Type B pancreatic cell (in vitro differentiated cells): ENCODE data around the gene PEX11G. TPM values are rescaled to one million over a fixed set of nuclear protein-coding genes. Genes with fewer than 3 reads are reported as not detected.
A peak's percentile ranks its signal among the peaks of the same experiment; 100 is the strongest.

Source experiments
- DNase-seq: peaks from one replicate; pipeline ENCODE4 v3.0.0; 2021; ENCODE audit warnings: mixed read lengths; ENCODE audit not compliant: unreplicated experiment; ENCODE audit errors: extremely low spot score
- H3K27ac Mint-ChIP-seq: 2 replicates; pipeline ENCODE4 v1.8.0; 2021; ENCODE audit warnings: mild to moderate bottlenecking, mixed read lengths
- H3K27me3 Mint-ChIP-seq: 2 replicates; pipeline ENCODE4 v1.8.0; 2021; ENCODE audit warnings: mixed read lengths
- H3K36me3 Mint-ChIP-seq: 2 replicates; pipeline ENCODE4 v1.8.0; 2021; ENCODE audit warnings: mixed read lengths
- H3K4me1 Mint-ChIP-seq: one replicate; pipeline ENCODE4 v1.8.0; 2021; ENCODE audit warnings: mixed read lengths; ENCODE audit not compliant: unreplicated experiment
- H3K4me3 Mint-ChIP-seq: 2 replicates; pipeline ENCODE4 v1.8.0; 2021; ENCODE audit warnings: mild to moderate bottlenecking, mixed read lengths
- H3K9me3 Mint-ChIP-seq: 2 replicates; pipeline ENCODE4 v1.8.0; 2021; ENCODE audit warnings: mixed read lengths
- long read RNA-seq: library from polyadenylated mRNA; unstranded; transcript quantifications from one replicate; pipeline ENCODE4 v2.0.0, GENCODE V29; 2020
- total RNA-seq: library from RNA; stranded (reverse); gene quantifications from 2 replicates; pipeline ENCODE4 v1.2.1, GENCODE V29; 2021; ENCODE audit warnings: low replicate concordance
- TF ChIP-seq, protein P1 (sequence below): fragments of 200-600 bp; sonication (generic); conservative IDR thresholded peaks from 2 replicates; pipeline ENCODE4 v1.5.0; 2021; ENCODE audit warnings: antibody characterized with exemption, mild to moderate bottlenecking

PEX11G gene
- total RNA-seq: 4.8 and 5.7 TPM in 2 replicates
- long read RNA-seq, partial matches to known transcripts: 0 of 5 reads
- long read RNA-seq, other reads (novel, unspliced or antisense): 1 of 5 reads

DNA sequence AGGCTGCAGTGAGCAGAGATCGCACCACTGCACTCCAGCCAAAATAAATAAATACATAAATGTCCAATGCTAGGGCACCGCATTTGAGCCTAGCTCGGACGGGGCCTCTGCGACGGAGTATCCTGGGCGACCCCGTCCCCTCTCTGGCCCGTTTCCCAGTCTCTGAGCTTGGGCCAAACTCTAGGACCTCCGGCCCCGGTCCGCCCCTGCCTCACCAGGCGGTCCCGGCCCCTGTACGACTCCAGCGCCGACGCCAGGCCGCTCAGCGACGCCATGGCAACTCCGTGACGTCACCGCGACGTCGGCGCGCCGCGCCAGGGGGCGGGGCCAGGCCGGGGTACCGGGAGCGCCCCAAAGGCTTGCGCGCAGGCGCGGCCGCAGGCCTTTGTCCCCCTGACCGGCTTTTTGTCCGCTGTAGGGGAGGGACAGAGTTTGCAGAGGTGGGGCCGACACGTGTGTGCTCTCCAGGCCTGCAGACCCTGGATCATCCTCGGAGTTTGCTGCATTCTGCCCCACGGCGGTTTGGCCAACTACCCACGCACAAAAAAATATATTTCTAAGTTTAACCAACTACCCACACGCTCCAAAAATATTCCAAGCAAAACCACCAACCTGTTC, at the start of gene PEX11G:
Gene PEX11G, minus strand, starts transcription at position 300 of the 618 bp plus-strand sequence. Its CDS starts 25 bp downstream, at position 275.
- Mint-ChIP-seq H3K36me3 (peaks cover 3% of the 10 kb centered on the region), H3K9me3 (no peaks in the 10 kb centered on the region), H3K27me3 (no peaks in the 10 kb centered on the region), H3K4me3 (peak within 1 kb of the TSS; percentile 87), H3K27ac (peak within 1 kb of the TSS; percentile 93), H3K4me1 (peaks cover 7% of the 10 kb centered on the region)
- TF ChIP-seq, protein P1, sequence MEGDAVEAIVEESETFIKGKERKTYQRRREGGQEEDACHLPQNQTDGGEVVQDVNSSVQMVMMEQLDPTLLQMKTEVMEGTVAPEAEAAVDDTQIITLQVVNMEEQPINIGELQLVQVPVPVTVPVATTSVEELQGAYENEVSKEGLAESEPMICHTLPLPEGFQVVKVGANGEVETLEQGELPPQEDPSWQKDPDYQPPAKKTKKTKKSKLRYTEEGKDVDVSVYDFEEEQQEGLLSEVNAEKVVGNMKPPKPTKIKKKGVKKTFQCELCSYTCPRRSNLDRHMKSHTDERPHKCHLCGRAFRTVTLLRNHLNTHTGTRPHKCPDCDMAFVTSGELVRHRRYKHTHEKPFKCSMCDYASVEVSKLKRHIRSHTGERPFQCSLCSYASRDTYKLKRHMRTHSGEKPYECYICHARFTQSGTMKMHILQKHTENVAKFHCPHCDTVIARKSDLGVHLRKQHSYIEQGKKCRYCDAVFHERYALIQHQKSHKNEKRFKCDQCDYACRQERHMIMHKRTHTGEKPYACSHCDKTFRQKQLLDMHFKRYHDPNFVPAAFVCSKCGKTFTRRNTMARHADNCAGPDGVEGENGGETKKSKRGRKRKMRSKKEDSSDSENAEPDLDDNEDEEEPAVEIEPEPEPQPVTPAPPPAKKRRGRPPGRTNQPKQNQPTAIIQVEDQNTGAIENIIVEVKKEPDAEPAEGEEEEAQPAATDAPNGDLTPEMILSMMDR: no peak
- peak; percentile 97 for DNase-seq

DNA sequence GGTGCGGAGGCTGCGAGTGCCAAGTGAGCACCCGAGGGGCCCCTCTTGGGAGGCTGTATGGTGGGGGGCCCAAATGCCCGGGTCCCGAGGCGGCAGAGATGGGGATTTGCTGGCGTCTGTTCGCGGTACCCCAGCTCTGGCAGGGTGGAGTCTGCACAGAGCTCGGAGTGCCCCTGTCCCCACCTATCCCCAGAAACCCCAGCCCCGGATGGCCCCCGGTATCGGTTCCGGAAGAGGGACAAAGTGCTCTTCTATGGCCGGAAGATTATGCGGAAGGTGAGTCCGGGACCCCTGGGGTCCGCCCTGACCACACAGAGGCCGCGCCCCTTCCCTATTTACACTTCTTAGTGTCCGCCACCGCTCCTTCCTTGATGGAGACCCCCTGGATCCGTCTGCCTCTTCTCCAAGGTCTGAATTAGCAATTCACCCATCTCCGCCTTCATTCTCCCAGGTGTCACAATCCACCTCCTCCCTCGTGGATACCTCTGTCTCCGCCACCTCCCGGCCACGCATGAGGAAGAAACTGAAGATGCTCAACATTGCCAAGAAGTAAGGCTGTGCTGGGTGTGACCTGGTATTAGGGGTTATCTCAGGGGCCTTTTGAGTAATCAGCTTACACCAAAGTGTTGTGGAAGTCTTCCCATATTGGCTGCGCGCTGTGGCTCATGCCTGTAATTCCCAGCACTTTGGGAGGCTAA, 47.3 kb upstream of the PEX11G start:
- H3K9me3 Mint-ChIP-seq: no peaks in the 10 kb centered on the region
- DNase-seq: no peak
- H3K4me1 Mint-ChIP-seq: peaks cover 4% of the 10 kb centered on the region
- peak overlapping the region; percentile 97 for H3K4me3 Mint-ChIP-seq
- H3K27me3 Mint-ChIP-seq: no peaks in the 10 kb centered on the region
- peaks cover 4% of the 10 kb centered on the region for H3K36me3 Mint-ChIP-seq
- peak overlapping the region; percentile 58 for H3K27ac Mint-ChIP-seq
- TF ChIP-seq, protein P1: no peak

DNA sequence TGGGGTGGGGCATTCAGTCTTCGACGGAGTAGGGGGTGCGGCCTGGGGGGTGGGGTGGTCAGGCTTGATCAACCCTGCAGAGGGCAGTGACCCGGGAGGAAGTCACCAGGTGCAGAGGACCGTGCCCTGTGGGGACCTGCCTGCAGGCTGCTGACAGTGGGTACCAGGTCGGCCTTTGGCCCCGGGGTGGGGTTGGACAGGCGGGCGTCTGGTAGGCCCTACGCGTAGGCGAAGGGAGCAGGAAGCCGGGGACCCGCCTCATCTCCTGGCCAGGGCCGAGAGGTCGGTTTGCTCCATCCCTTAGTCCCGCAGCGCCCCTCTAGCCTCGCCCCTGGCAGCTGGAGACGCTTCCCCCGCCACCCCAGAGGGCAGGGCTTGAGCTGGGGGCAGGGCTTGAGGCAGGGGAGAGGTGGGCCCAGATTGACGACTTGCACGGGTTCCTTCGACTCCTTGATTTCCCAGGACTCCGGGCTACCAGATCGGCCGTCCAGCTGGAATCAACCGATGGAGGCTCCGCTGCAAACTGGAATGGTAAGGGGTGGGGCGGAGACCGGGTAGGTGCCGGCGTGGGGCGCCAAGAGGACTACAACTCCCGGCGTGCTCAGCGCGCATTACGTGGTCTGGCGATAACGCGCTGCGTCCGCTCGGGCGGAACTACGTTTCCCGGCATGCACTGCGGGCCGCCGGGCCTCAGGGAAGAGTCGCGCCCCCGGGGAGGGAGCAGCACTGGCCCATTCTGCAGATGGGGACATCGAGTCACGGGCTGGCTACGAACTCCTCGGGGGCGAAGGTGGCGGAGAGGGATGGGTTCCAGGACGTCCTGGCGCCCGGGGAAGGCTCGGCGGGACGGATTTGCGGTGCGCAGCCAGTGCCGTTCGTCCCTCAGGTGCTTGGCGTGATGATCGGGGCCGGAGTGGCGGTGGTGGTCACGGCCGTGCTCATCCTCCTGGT, 46.5 kb upstream of the PEX11G start, which contains the start of gene PNPLA6:
Gene PNPLA6, plus strand, starts transcription at position 671 of the 951 bp plus-strand sequence. Its CDS starts 72 bp downstream, at position 743.
- Mint-ChIP-seq H3K27me3 (no peaks in the 10 kb centered on the region), H3K36me3 (peaks cover 4% of the 10 kb centered on the region), H3K4me3 (peak within 1 kb of the TSS; percentile 97), H3K4me1 (peaks cover 4% of the 10 kb centered on the region), H3K27ac (peak within 1 kb of the TSS; percentile 94), H3K9me3 (no peaks in the 10 kb centered on the region)
- DNase-seq: peak; percentile 95
- TF ChIP-seq, protein P1: no peak

DNA sequence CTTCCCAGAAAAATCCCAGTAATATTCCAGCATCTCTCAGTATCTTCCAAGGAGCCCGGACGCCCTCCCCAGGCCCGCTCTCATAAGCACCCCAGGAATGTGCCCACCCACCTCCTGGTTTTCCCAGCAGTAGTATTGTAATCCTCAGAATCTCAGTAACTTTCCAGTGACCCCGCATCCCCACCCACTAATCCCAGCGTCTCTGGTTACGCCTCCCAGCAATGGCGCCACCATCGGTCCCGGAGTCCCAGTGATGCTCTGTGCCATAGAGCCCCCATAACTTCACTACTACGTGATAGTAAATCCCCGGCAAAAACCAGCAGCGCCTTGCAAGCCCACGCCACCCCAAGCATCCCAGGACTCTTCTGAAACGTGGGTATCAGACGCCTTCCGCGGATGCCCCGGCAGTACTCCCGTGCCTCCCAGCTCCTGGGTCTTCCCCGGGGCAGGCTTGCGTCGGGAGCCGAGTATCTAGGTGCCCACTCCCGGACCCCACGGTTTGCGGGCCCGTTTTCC, 45.8 kb upstream of the PEX11G start:
- no peak for DNase-seq
- H3K27me3 Mint-ChIP-seq: no peaks in the 10 kb centered on the region
- peaks cover 4% of the 10 kb centered on the region for H3K4me1 Mint-ChIP-seq
- H3K36me3 Mint-ChIP-seq: peaks cover 4% of the 10 kb centered on the region
- TF ChIP-seq, protein P1: no peak
- no peaks in the 10 kb centered on the region for H3K9me3 Mint-ChIP-seq
- peak overlapping the region; percentile 94 for H3K27ac Mint-ChIP-seq
- peak overlapping the region; percentile 97 for H3K4me3 Mint-ChIP-seq

DNA sequence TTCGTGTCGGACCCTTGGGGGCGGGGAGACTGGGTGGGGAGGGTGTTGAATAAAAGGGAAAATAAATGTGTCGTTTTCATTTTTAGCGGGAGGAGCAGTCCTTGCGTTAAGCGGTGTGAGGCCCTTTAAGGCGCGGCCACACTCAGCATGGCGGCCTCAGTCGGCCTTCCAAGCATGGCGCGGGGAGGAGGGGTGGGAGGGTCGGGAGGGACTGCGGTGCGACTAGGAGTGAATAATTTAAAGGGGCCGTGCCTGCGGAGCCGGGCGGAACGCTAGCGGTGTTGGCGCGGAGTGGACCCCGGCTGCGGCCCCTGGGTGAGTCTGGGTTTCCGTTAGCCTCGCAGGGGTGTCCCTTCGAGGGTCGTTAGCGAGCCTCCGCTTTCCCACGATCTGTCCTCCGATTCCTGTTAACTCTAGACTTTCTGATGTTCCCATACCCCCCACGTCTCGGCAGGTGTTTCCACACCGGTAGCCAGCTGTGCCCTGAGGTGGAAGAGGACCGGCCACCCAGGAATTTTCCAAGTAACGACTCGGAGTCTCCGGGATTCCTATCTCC, 45.2 kb upstream of the PEX11G start:
- TF ChIP-seq, protein P1: no peak
- Mint-ChIP-seq H3K27ac (peak overlapping the region; percentile 94), H3K4me1 (peaks cover 4% of the 10 kb centered on the region), H3K27me3 (no peaks in the 10 kb centered on the region), H3K9me3 (no peaks in the 10 kb centered on the region), H3K4me3 (peak overlapping the region; percentile 97), H3K36me3 (peaks cover 4% of the 10 kb centered on the region)
- no peak for DNase-seq
